H1 (cell line): ENCODE results near the gene NRTN. TPM values are rescaled to one million over a fixed set of nuclear protein-coding genes. Genes with fewer than 3 reads are reported as not detected.

ENCODE experiments used
- CTCF ChIA-PET: fragments of 300-600 bp; sonication (Branson Sonifier 250); formaldehyde crosslinking; loops from one replicate; lab custom pipeline; 2021; ENCODE audit not compliant: partially characterized antibody; lab: Charles Lee
- POLR2A ChIA-PET: fragments of 300-600 bp; sonication (Branson Sonifier 250); formaldehyde crosslinking; loops from one replicate; lab custom pipeline; 2021; ENCODE audit warnings: inconsistent platforms; ENCODE audit not compliant: partially characterized antibody; lab: Charles Lee
- DNase-seq, 2 experiments: peaks; one replicate each; pipeline versions ENCODE4 v3.0.0 to v3.0.0-alpha.2; 2010 to 2022; ENCODE audit warnings: low spot score in 2 of 2, low read depth in 1 of 2, mixed read lengths in 1 of 2
- FAIRE-seq: peaks from 2 replicates; lab custom pipeline; 2011; peaks lifted over from hg19 to GRCh38; lab: Jason Lieb, UNC
- H2AFZ ChIP-seq: 2 replicates; pipeline ENCODE4 v1.8.1; 2012; ENCODE audit warnings: low read length, inconsistent platforms
- H2AK5ac ChIP-seq: 2 replicates; pipeline ENCODE4 v1.6.1; 2013; ENCODE audit warnings: low read depth, low read length
- H2BK120ac ChIP-seq: replicated peaks from 2 replicates; pipeline ENCODE3; 2013; ENCODE audit warnings: low read depth, low read length, inconsistent platforms
- H2BK12ac ChIP-seq: 2 replicates; pipeline ENCODE4 v1.6.1; 2013; ENCODE audit warnings: low read depth, low read length
- H2BK15ac ChIP-seq: 2 replicates; pipeline ENCODE4 v1.6.1; 2013; ENCODE audit warnings: low read length
- H2BK20ac ChIP-seq: 2 replicates; pipeline ENCODE4 v1.6.1; 2013; ENCODE audit warnings: low read length
- H2BK5ac ChIP-seq: 2 replicates; pipeline ENCODE4 v1.6.1; 2013; ENCODE audit warnings: low read depth, low read length
- H3K14ac ChIP-seq: 2 replicates; pipeline ENCODE4 v1.6.1; 2013; ENCODE audit warnings: inconsistent platforms; ENCODE audit not compliant: insufficient read length
- H3K18ac ChIP-seq: 2 replicates; pipeline ENCODE4 v1.6.1; 2013; ENCODE audit warnings: low read length; ENCODE audit errors: extremely low read depth
- H3K23ac ChIP-seq: 2 replicates; pipeline ENCODE4 v1.6.1; 2013; ENCODE audit warnings: inconsistent platforms; ENCODE audit not compliant: insufficient read length
- H3K23me2 ChIP-seq: 2 replicates; pipeline ENCODE4 v1.6.1; 2013; ENCODE audit warnings: low read depth, low read length
- H3K27ac ChIP-seq: 2 replicates; pipeline ENCODE4 v1.6.1; 2011; ENCODE audit warnings: low read depth, low read length, inconsistent platforms
- H3K27me3 ChIP-seq, 4 experiments: replicated peaks in 1 of 4; 1 replicate in 1 of 4; 2 replicates in 3 of 4; pipeline versions ENCODE4 v1.6.1 to v1.8.1; 2011 to 2013; ENCODE audit warnings: low read length in 3 of 4, mild to moderate bottlenecking in 3 of 4, inconsistent platforms in 2 of 4, mixed read lengths in 2 of 4, moderate library complexity in 1 of 4; ENCODE audit not compliant: control insufficient read depth in 3 of 4, insufficient read depth in 3 of 4; ENCODE audit errors: extremely low read depth in 1 of 4
- H3K36me3 ChIP-seq, 4 experiments: 2 replicates each; pipeline versions ENCODE4 v1.6.1 to v1.8.1; 2011 to 2013; ENCODE audit warnings: mild to moderate bottlenecking in 4 of 4, low read length in 3 of 4, moderate library complexity in 2 of 4, control low read depth in 1 of 4, inconsistent platforms in 1 of 4; ENCODE audit not compliant: insufficient read depth in 4 of 4, control insufficient read depth in 2 of 4
- H3K4ac ChIP-seq: replicated peaks from 2 replicates; pipeline ENCODE3; 2013; ENCODE audit warnings: low read length, low read depth, mixed read lengths, inconsistent platforms; ENCODE audit not compliant: insufficient read length
- H3K4me1 ChIP-seq, 4 experiments: replicated peaks in 1 of 4; 1 replicate in 1 of 4; 2 replicates in 3 of 4; pipeline versions ENCODE4 v1.6.1 to v1.8.1; 2011 to 2013; ENCODE audit warnings: low read length in 3 of 4, inconsistent platforms in 2 of 4, mixed read lengths in 1 of 4; ENCODE audit not compliant: insufficient read depth in 4 of 4, control insufficient read depth in 3 of 4
- H3K4me2 ChIP-seq, 2 experiments: 2 replicates each; pipeline versions ENCODE4 v1.6.1 to v1.8.1; 2011 to 2013; ENCODE audit warnings: low read depth in 2 of 2, low read length in 2 of 2, control low read depth in 1 of 2, inconsistent platforms in 1 of 2, mild to moderate bottlenecking in 1 of 2; ENCODE audit not compliant: insufficient read depth in 1 of 2
- H3K4me3 ChIP-seq, 4 experiments: fragments of 200-600, 300-600 bp in 1 of 4; sonication (generic), shearing (Covaris generic), sonication (Bioruptor Twin) in 1 of 4; 2 replicates each; pipeline versions ENCODE4 v1.5.1 to v1.8.1; 2011 to 2016; ENCODE audit warnings: low read length in 4 of 4, low read depth in 3 of 4, control low read depth in 2 of 4, inconsistent platforms in 2 of 4, mild to moderate bottlenecking in 2 of 4, mixed read lengths in 1 of 4, moderate library complexity in 1 of 4; ENCODE audit not compliant: insufficient read depth in 2 of 4; ENCODE audit errors: extremely low read depth in 1 of 4
- H3K56ac ChIP-seq: replicated peaks from 2 replicates; pipeline ENCODE3; 2013; ENCODE audit warnings: low read depth, mild to moderate bottlenecking, mixed read lengths, low read length, inconsistent platforms; ENCODE audit not compliant: insufficient read length
- H3K79me1 ChIP-seq: 2 replicates; pipeline ENCODE4 v1.6.1; 2013; ENCODE audit warnings: low read depth, low read length, control low read depth
- H3K79me2 ChIP-seq, 2 experiments: 2 replicates each; pipeline versions ENCODE4 v1.6.1 to v1.8.1; 2012 to 2013; ENCODE audit warnings: low read length in 2 of 2, mild to moderate bottlenecking in 2 of 2, inconsistent platforms in 1 of 2; ENCODE audit not compliant: insufficient read depth in 2 of 2, control insufficient read depth in 1 of 2
- H3K9ac ChIP-seq, 4 experiments: replicated peaks in 1 of 4; 1 replicate in 1 of 4; 2 replicates in 3 of 4; pipeline versions ENCODE4 v1.6.1 to v1.8.1; 2011 to 2013; ENCODE audit warnings: low read depth in 3 of 4, low read length in 3 of 4, control low read depth in 2 of 4, mild to moderate bottlenecking in 2 of 4, moderate library complexity in 2 of 4, inconsistent platforms in 1 of 4; ENCODE audit errors: extremely low read depth in 1 of 4
- H3K9me3 ChIP-seq, 2 experiments: 2 replicates each; pipeline versions ENCODE4 v1.6.1 to v1.8.1; 2012 to 2013; ENCODE audit warnings: mild to moderate bottlenecking in 2 of 2, moderate library complexity in 2 of 2, control low read depth in 1 of 2, inconsistent platforms in 1 of 2, low read depth in 1 of 2, low read length in 1 of 2, mixed read lengths in 1 of 2; ENCODE audit not compliant: insufficient read depth in 2 of 2
- H4K20me1 ChIP-seq, 2 experiments: replicated peaks in 1 of 2; 2 replicates each; pipeline versions ENCODE3 to v1.8.1; 2011 to 2013; ENCODE audit warnings: inconsistent platforms in 2 of 2, low read length in 2 of 2, mild to moderate bottlenecking in 1 of 2; ENCODE audit not compliant: insufficient read depth in 2 of 2, control insufficient read depth in 1 of 2
- H4K5ac ChIP-seq: 2 replicates; pipeline ENCODE4 v1.6.1; 2013; ENCODE audit warnings: low read length, low read depth, mixed read lengths, inconsistent platforms; ENCODE audit not compliant: insufficient read length
- H4K8ac ChIP-seq: 2 replicates; pipeline ENCODE4 v1.8.0; 2013; ENCODE audit warnings: mild to moderate bottlenecking, moderate library complexity, low read length, inconsistent platforms; ENCODE audit not compliant: insufficient read depth; ENCODE audit errors: extremely low read depth
- H4K91ac ChIP-seq: replicated peaks from 2 replicates; pipeline ENCODE3; 2013; ENCODE audit warnings: low read length, mixed read lengths, inconsistent platforms; ENCODE audit not compliant: insufficient read length
- BRCA1 ChIP-seq: IDR thresholded peaks from 2 replicates; pipeline ENCODE4 v1.6.1; 2012; ENCODE audit warnings: low read depth, low read length, improper control_type of control experiment
- EGR1 ChIP-seq: IDR thresholded peaks from 2 replicates; pipeline ENCODE4 v1.6.1; 2011; ENCODE audit warnings: low read depth, low read length, borderline replicate concordance
- JUND ChIP-seq: IDR thresholded peaks from 2 replicates; pipeline ENCODE4 v1.6.1; 2011; ENCODE audit warnings: mild to moderate bottlenecking, improper control_type of control experiment, low read length
- KDM4A ChIP-seq: IDR thresholded peaks from one replicate; pipeline ENCODE4 v1.7.1; 2012; ENCODE audit warnings: low read depth, mild to moderate bottlenecking, moderate library complexity, low read length, inconsistent platforms; ENCODE audit not compliant: severe bottlenecking
- PHF8 ChIP-seq: fragments of 200-600 bp; sonication (generic); conservative IDR thresholded peaks from 2 replicates; pipeline ENCODE4 v1.7.1; 2012; ENCODE audit warnings: low read depth, mild to moderate bottlenecking, inconsistent platforms, low read length, moderate library complexity
- POLR2AphosphoS5 ChIP-seq: IDR thresholded peaks from 2 replicates; pipeline ENCODE4 v1.6.1; 2011; ENCODE audit warnings: low read depth, low read length
- SP2 ChIP-seq: IDR thresholded peaks from 2 replicates; pipeline ENCODE4 v1.6.1; 2012; ENCODE audit warnings: mild to moderate bottlenecking, low read length, inconsistent platforms
- TCF12 ChIP-seq: IDR thresholded peaks from 2 replicates; pipeline ENCODE4 v1.6.1; 2011; ENCODE audit warnings: low read depth, mild to moderate bottlenecking, low read length
- WGBS, 2 experiments: shearing (Covaris generic) in 1 of 2; methylation state at CpG; one replicate each; pipeline versions ENCODE4 v1.1.6 to v1.1.7; 2013 to 2015; ENCODE audit warnings: low lambda C conversion rate in 2 of 2, mixed read lengths in 2 of 2, inconsistent platforms in 1 of 2, low coverage in 1 of 2, missing lambda C conversion rate in 1 of 2; ENCODE audit not compliant: insufficient replicate concordance in 2 of 2, insufficient coverage in 1 of 2, insufficient read length in 1 of 2; ENCODE audit errors: extremely low coverage in 1 of 2, missing lambda C conversion rate in 1 of 2; 5-methylcytosine and 5-hydroxymethylcytosine counted together
- polyA plus RNA-seq, 7 experiments: library from polyadenylated mRNA; depleted of rRNA in 3 of 7; stranded (reverse) in 5 of 7; unstranded in 2 of 7; fragments of >200 nt in 5 of 7; fragments of 200-250 nt in 2 of 7; gene quantifications; 1 replicate in 5 of 7; 2 replicates in 1 of 7; 4 replicates in 1 of 7; pipeline versions ENCODE4 v1.2.1 to v1.2.3, GENCODE V29; 2011 to 2013; ENCODE audit warnings: missing spikeins in 2 of 7, mixed read lengths in 2 of 7
- total RNA-seq: library from RNA; stranded (reverse); fragmentation: NEBNext Ultra II Directional; extraction: Animal tissue kit (Norgen Biotek cat#: 25700); gene quantifications from 2 replicates; pipeline ENCODE4 v1.2.1, GENCODE V29; 2021

Gene NRTN
- total and polyA plus RNA-seq, 2 of the 8 experiments (the other 6 are each of a cell fraction or from before 2014, with no cell fraction given): 3.9 to 5.3 TPM

DNA sequence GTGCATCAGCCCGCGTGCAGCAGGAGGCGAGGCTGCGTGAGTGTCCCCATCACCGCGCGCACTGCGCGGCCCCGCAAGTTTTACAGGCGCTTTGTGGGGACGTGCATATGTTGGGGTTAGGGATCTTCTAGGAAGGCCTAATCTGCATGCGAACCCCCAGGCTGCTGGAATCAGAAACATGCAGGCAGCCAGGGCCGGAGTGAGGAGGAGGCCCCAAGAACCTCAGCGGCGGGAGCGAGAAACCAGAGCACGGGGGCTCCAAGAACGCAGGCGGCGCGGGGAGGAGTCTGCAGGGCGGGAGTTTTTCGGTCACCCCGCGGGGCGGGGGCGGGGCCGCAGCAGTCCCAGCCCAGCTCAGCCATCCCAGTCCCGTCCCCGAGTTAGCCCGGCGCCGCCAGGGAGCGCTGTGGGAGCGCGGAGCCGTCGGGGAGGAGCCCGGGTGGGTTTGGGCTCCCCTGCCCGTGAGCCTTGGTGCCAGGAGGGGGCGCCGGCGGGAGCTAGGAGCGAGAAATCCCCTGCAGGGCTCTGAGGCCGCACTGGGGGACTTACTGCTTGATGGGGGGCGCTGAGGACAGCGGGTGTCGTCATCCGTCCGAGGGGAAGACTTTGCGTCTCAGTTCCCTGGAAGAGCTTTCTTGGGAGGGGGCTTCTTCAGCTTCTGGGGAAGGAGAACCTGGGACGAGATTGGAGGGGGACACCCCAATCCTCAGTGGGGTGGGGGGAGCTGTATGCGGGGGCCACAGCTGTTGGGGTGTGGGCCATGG lies 933 bp upstream of the NRTN start:
- H2AK5ac ChIP-seq: no peak overlapping the region
- peak overlapping the region; percentile 92 for H2BK15ac ChIP-seq
- H3K27me3 ChIP-seq: peaks cover 2 to 16% (median 8%) of the 10 kb centered on the region in 4 experiments; a peak in 6 of 7 replicates
- no peak for FAIRE-seq
- no peaks in the 10 kb centered on the region for H3K9me3 ChIP-seq
- no peak overlapping the region for H3K27ac ChIP-seq
- H3K79me1 ChIP-seq: peaks cover 4% of the 10 kb centered on the region; the same call in 1 of the 2 replicates
- H3K4ac ChIP-seq: peak overlapping the region; percentile 74
- peaks cover 0 to 6% of the 10 kb centered on the region in 2 experiments for H4K20me1 ChIP-seq
- no peaks in the 10 kb centered on the region; a peak in 1 of 4 replicates for H3K79me2 ChIP-seq
- DNase-seq: peak; percentile 88 to 100
- peak overlapping the region; percentile 19; the same call in 1 of the 2 replicates for H2BK5ac ChIP-seq
- no peak overlapping the region; a peak in 1 of 7 replicates for H3K9ac ChIP-seq
- no peak overlapping the region for H3K56ac ChIP-seq
- peak overlapping the region; percentile 55 for H3K18ac ChIP-seq
- POLR2A ChIA-PET: interaction anchor here (0.7 to 3.4 kb wide), 15 partner anchors 9 to 171 kb away, joined by 3 to 35 read pairs (median 5); partner anchors contain the start of genes CATSPERD, DUS3L, LONP1 and NDUFA11
- H2AFZ ChIP-seq: peak overlapping the region; percentile 69
- CTCF ChIA-PET: interaction anchor here (0.5 to 2.4 kb wide), 62 partner anchors 9 to 245 kb away, joined by 3 to 58 read pairs (median 5); partner anchors contain the start of genes CAPS, CATSPERD, DUS3L and LONP1
- H2BK20ac ChIP-seq: peak overlapping the region; percentile 93; the same call in 1 of the 2 replicates
- peak overlapping the region; percentile 95 for H4K91ac ChIP-seq
- peak overlapping the region; percentile 2 to 57 (median 15); a peak in 6 of 8 replicates for H3K4me3 ChIP-seq
- H3K23me2 ChIP-seq: peaks cover 7% of the 10 kb centered on the region
- H2BK12ac ChIP-seq: peak overlapping the region; percentile 86; the same call in 1 of the 2 replicates
- peaks cover 0 to 18% (median 10%) of the 10 kb centered on the region in 4 experiments; a peak in 5 of 7 replicates for H3K4me1 ChIP-seq
- WGBS, 2 experiments: 8% methylated on average over 30 of the region's 54 CpGs; no CpG with 5 or more reads in 1 of the 2 experiments
- H3K36me3 ChIP-seq: no peaks in the 10 kb centered on the region
- H4K8ac ChIP-seq: peak overlapping the region; percentile 77
- H2BK120ac ChIP-seq: peak overlapping the region; percentile 12
- H3K14ac ChIP-seq: no peak overlapping the region
- peak overlapping the region; percentile 57 for H4K5ac ChIP-seq
- H3K23ac ChIP-seq: no peak overlapping the region
- H3K4me2 ChIP-seq: peak overlapping the region; percentile 51 to 68; a peak in 3 of 4 replicates
- peak; percentile 31 for TF ChIP-seq KDM4A
- no peak for TF ChIP-seq SP2
- no peak for TF ChIP-seq POLR2AphosphoS5
- peak; percentile 32; the same call in 1 of the 2 replicates for TF ChIP-seq JUND
- TF ChIP-seq EGR1: peak; percentile 83; the same call in 1 of the 2 replicates
- no peak for TF ChIP-seq TCF12
- 0 out of 2 replicates have a peak, but pooled peaks have one; percentile 34 for TF ChIP-seq PHF8
- TF ChIP-seq BRCA1: no peak
